EH (cell line): ENCODE results near the gene TTC23.
"Not testable (repeated sequence)": the region's sequence is repeated elsewhere in the genome, so short reads cannot be mapped to it uniquely, and the experiment has no call there.

Experiments
- DNase-seq: peaks from one replicate; pipeline ENCODE4 v3.0.0-alpha.2; 2015; ENCODE audit warnings: low read depth

TTC23 gene

GRCh38 chr15:99120050-99120777 is 129.2 kb downstream of the TTC23 start:
- DNase-seq: no peak

GRCh38 chr15:99118801-99119546 is 130.4 kb downstream of the TTC23 start:
- no peak for DNase-seq

GRCh38 chr15:99118258-99118632 is 131.1 kb downstream of the TTC23 start:
- no peak for DNase-seq

- DNase-seq: no peak
These were observed 131.7 kb downstream of the TTC23 start for GRCh38 chr15:99117563-99118257.

GRCh38 chr15:99117111-99117510 is 132.3 kb downstream of the TTC23 start:
- no peak for DNase-seq

GRCh38 chr15:99115300-99116215 is 133.8 kb downstream of the TTC23 start:
- no peak for DNase-seq

- no peak for DNase-seq
These were observed 134.7 kb downstream of the TTC23 start for GRCh38 chr15:99114511-99115299.

- DNase-seq: no peak
These were observed 135.7 kb downstream of the TTC23 start for GRCh38 chr15:99113547-99114271.

GRCh38 chr15:99111641-99112040 is 137.7 kb downstream of the TTC23 start:
- DNase-seq: not testable (repeated sequence)

- peak; percentile 14 for DNase-seq
These were observed 138.6 kb downstream of the TTC23 start for GRCh38 chr15:99110581-99111320.

GRCh38 chr15:99110093-99110492 is 139.3 kb downstream of the TTC23 start:
- no peak for DNase-seq

- no peak for DNase-seq
These were observed 139.8 kb downstream of the TTC23 start for GRCh38 chr15:99109555-99110021.

GRCh38 chr15:99108993-99109392 is 140.4 kb downstream of the TTC23 start:
- no peak for DNase-seq

GRCh38 chr15:99106417-99107220 is 142.8 kb downstream of the TTC23 start:
- DNase-seq: peak; percentile 27

GRCh38 chr15:99105514-99106341 is 143.7 kb downstream of the TTC23 start:
- peak; percentile 71 for DNase-seq

GRCh38 chr15:99104788-99105513 is 144.4 kb downstream of the TTC23 start, which contains the start of gene SYNM:
Gene SYNM, plus strand, starts transcription at chr15:99105080. Its CDS starts 120 bp downstream, at chr15:99105200.
- DNase-seq: peak; percentile 83

- no peak for DNase-seq
These were observed 146.1 kb downstream of the TTC23 start for GRCh38 chr15:99103279-99103678.
